GM23338 (cell line): ENCODE measurements around the gene DGKE.

ENCODE experiments used
- CREB1 ChIP-seq: fragments of 250-450 bp; sonication (Bioruptor Pico); IDR thresholded peaks from 2 replicates; pipeline ENCODE4 v1.5.0; 2020; ENCODE audit warnings: low read depth, mild to moderate bottlenecking, moderate library complexity
- ETS1 ChIP-seq: IDR thresholded peaks from 2 replicates; pipeline ENCODE4 v1.6.1; 2016; ENCODE audit warnings: antibody characterized with exemption
- EZH2 ChIP-seq: fragments of 200-600 bp; sonication (generic); IDR thresholded peaks from one replicate; pipeline ENCODE4 v1.8.0; 2017; ENCODE audit warnings: antibody characterized with exemption, mild to moderate bottlenecking, low read depth; ENCODE audit not compliant: unreplicated experiment
- EZH2phosphoT487 ChIP-seq: fragments of 200-600 bp; sonication (generic); IDR thresholded peaks from one replicate; pipeline ENCODE4 v1.8.1; 2018; ENCODE audit warnings: antibody characterized with exemption; ENCODE audit not compliant: unreplicated experiment
- JUNB ChIP-seq: IDR thresholded peaks from one replicate; pipeline ENCODE4 v1.6.1; 2016; ENCODE audit warnings: antibody characterized with exemption; ENCODE audit not compliant: unreplicated experiment
- NANOG ChIP-seq: IDR thresholded peaks from 2 replicates; pipeline ENCODE4 v1.6.1; 2016; ENCODE audit warnings: antibody characterized with exemption, borderline replicate concordance
- POLR2AphosphoS5 ChIP-seq: IDR thresholded peaks from 2 replicates; pipeline ENCODE4 v1.6.1; 2016; ENCODE audit warnings: antibody characterized with exemption, low read depth
- REST ChIP-seq: IDR thresholded peaks from one replicate; pipeline ENCODE4 v1.6.1; 2018; ENCODE audit warnings: antibody characterized with exemption; ENCODE audit not compliant: unreplicated experiment
- STAT1 ChIP-seq: IDR thresholded peaks from one replicate; pipeline ENCODE4 v1.6.1; 2016; ENCODE audit warnings: antibody characterized with exemption; ENCODE audit not compliant: unreplicated experiment
- ZNF114 ChIP-seq: fragments of 250-450 bp; sonication (Bioruptor Pico); IDR thresholded peaks from 2 replicates; pipeline ENCODE4 v1.5.0; 2020; ENCODE audit warnings: mild to moderate bottlenecking, moderate library complexity
- ZNF331 ChIP-seq: fragments of 250-450 bp; sonication (Bioruptor Pico); IDR thresholded peaks from 2 replicates; pipeline ENCODE4 v1.5.0; 2020; ENCODE audit warnings: low read depth, mild to moderate bottlenecking, moderate library complexity
- TF ChIP-seq, protein P1 (sequence below), 2 experiments: fragments of 200-600 bp in 1 of 2; sonication (generic) in 1 of 2; conservative IDR thresholded peaks; 2 replicates each; pipeline versions ENCODE4 v1.5.1 to v1.6.1; 2016 to 2017; ENCODE audit warnings: antibody characterized with exemption in 2 of 2, low read depth in 2 of 2, mild to moderate bottlenecking in 2 of 2, moderate library complexity in 1 of 2
- TF ChIP-seq, protein P2 (sequence below): fragments of 250-450 bp; sonication (Bioruptor Pico); IDR thresholded peaks from 2 replicates; pipeline ENCODE4 v1.5.0; 2020; ENCODE audit warnings: mild to moderate bottlenecking, moderate library complexity

GRCh38 chr17:56890906-56891674, 57.1 kb downstream of the DGKE start:
- TF ChIP-seq, protein P1, sequence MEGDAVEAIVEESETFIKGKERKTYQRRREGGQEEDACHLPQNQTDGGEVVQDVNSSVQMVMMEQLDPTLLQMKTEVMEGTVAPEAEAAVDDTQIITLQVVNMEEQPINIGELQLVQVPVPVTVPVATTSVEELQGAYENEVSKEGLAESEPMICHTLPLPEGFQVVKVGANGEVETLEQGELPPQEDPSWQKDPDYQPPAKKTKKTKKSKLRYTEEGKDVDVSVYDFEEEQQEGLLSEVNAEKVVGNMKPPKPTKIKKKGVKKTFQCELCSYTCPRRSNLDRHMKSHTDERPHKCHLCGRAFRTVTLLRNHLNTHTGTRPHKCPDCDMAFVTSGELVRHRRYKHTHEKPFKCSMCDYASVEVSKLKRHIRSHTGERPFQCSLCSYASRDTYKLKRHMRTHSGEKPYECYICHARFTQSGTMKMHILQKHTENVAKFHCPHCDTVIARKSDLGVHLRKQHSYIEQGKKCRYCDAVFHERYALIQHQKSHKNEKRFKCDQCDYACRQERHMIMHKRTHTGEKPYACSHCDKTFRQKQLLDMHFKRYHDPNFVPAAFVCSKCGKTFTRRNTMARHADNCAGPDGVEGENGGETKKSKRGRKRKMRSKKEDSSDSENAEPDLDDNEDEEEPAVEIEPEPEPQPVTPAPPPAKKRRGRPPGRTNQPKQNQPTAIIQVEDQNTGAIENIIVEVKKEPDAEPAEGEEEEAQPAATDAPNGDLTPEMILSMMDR (conservative IDR thresholded peaks at IDR 0.05; ENCODE audit: low read depth in 2 of 2): no peak
- no peak for TF ChIP-seq EZH2phosphoT487
- TF ChIP-seq EZH2: no peak
- TF ChIP-seq CREB1 (CRISPR knock-in tag): no peak
- TF ChIP-seq JUNB: no peak
- no peak for TF ChIP-seq REST
- no peak for TF ChIP-seq ETS1
- no peak for TF ChIP-seq POLR2AphosphoS5
- TF ChIP-seq ZNF114 (CRISPR knock-in tag): no peak
- no peak for TF ChIP-seq ZNF331 (CRISPR knock-in tag)
- no peak for TF ChIP-seq STAT1
- TF ChIP-seq, protein P2, sequence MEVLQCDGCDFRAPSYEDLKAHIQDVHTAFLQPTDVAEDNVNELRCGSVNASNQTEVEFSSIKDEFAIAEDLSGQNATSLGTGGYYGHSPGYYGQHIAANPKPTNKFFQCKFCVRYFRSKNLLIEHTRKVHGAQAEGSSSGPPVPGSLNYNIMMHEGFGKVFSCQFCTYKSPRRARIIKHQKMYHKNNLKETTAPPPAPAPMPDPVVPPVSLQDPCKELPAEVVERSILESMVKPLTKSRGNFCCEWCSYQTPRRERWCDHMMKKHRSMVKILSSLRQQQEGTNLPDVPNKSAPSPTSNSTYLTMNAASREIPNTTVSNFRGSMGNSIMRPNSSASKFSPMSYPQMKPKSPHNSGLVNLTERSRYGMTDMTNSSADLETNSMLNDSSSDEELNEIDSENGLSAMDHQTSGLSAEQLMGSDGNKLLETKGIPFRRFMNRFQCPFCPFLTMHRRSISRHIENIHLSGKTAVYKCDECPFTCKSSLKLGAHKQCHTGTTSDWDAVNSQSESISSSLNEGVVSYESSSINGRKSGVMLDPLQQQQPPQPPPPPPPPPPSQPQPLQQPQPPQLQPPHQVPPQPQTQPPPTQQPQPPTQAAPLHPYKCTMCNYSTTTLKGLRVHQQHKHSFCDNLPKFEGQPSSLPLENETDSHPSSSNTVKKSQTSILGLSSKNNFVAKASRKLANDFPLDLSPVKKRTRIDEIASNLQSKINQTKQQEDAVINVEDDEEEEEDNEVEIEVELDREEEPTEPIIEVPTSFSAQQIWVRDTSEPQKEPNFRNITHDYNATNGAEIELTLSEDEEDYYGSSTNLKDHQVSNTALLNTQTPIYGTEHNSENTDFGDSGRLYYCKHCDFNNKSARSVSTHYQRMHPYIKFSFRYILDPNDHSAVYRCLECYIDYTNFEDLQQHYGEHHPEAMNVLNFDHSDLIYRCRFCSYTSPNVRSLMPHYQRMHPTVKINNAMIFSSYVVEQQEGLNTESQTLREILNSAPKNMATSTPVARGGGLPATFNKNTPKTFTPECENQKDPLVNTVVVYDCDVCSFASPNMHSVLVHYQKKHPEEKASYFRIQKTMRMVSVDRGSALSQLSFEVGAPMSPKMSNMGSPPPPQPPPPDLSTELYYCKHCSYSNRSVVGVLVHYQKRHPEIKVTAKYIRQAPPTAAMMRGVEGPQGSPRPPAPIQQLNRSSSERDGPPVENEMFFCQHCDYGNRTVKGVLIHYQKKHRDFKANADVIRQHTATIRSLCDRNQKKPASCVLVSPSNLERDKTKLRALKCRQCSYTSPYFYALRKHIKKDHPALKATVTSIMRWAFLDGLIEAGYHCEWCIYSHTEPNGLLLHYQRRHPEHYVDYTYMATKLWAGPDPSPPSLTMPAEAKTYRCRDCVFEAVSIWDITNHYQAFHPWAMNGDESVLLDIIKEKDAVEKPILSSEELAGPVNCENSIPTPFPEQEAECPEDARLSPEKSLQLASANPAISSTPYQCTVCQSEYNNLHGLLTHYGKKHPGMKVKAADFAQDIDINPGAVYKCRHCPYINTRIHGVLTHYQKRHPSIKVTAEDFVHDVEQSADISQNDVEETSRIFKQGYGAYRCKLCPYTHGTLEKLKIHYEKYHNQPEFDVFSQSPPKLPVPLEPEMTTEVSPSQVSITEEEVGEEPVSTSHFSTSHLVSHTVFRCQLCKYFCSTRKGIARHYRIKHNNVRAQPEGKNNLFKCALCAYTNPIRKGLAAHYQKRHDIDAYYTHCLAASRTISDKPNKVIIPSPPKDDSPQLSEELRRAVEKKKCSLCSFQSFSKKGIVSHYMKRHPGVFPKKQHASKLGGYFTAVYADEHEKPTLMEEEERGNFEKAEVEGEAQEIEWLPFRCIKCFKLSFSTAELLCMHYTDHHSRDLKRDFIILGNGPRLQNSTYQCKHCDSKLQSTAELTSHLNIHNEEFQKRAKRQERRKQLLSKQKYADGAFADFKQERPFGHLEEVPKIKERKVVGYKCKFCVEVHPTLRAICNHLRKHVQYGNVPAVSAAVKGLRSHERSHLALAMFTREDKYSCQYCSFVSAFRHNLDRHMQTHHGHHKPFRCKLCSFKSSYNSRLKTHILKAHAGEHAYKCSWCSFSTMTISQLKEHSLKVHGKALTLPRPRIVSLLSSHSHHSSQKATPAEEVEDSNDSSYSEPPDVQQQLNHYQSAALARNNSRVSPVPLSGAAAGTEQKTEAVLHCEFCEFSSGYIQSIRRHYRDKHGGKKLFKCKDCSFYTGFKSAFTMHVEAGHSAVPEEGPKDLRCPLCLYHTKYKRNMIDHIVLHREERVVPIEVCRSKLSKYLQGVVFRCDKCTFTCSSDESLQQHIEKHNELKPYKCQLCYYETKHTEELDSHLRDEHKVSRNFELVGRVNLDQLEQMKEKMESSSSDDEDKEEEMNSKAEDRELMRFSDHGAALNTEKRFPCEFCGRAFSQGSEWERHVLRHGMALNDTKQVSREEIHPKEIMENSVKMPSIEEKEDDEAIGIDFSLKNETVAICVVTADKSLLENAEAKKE (CRISPR knock-in tag): no peak
- TF ChIP-seq NANOG: no peak
